ENCODE results near the gene ADARB2.

ADARB2 gene

DNA sequence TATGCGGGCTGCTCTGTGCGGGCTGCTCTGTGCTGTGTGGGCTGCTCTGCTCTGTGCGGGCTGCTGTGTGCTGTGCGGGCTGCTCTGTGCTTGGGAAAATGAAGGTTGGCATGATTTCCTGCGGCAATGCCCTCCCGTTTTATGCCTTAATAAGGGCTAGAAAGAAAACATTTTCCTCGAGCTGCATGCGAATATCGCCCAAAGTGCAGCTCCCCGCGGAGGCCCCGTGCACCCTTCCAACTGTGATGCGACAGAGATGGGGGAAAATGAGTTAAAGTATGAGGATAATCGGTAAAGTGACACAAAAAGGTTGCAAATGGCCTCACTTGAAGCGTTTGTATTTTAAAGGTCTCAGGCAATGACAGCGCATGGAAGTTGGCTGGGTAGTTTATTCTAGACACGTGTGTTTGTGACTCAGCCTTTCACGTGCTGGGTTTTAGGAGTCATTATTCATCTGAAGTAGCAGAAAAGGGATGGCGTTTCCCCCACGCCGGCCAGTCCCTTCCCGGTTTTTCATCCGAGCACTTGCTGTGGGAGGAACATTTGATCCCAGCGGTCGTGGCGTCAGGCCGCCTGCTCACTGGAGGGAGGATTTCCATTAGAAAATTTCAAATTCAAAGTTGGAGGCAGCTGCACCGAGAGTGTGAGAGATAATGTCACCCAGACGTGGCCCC is 220.7 kb downstream of the ADARB2 start:
- Histone ChIP-seq H3K27ac (ENCODE audit: poor library complexity, severe bottlenecking) (no peak overlapping the region), H3K36me3 (ENCODE audit: low read depth) (no peaks in the 10 kb centered on the region), H3K9me3 (ENCODE audit: severe bottlenecking) (no peaks in the 10 kb centered on the region), H3K27me3 (ENCODE audit: insufficient read depth, poor library complexity, severe bottlenecking) (peaks cover 9% of the 10 kb centered on the region), H3K4me1 (ENCODE audit: insufficient read depth, poor library complexity, severe bottlenecking) (no peaks in the 10 kb centered on the region), H3K4me3 (ENCODE audit: severe bottlenecking) (no peak overlapping the region)
- DNase-seq (ENCODE audit: low spot score), result no peak
- TF ChIP-seq, protein P1, sequence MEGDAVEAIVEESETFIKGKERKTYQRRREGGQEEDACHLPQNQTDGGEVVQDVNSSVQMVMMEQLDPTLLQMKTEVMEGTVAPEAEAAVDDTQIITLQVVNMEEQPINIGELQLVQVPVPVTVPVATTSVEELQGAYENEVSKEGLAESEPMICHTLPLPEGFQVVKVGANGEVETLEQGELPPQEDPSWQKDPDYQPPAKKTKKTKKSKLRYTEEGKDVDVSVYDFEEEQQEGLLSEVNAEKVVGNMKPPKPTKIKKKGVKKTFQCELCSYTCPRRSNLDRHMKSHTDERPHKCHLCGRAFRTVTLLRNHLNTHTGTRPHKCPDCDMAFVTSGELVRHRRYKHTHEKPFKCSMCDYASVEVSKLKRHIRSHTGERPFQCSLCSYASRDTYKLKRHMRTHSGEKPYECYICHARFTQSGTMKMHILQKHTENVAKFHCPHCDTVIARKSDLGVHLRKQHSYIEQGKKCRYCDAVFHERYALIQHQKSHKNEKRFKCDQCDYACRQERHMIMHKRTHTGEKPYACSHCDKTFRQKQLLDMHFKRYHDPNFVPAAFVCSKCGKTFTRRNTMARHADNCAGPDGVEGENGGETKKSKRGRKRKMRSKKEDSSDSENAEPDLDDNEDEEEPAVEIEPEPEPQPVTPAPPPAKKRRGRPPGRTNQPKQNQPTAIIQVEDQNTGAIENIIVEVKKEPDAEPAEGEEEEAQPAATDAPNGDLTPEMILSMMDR (IDR thresholded peaks at IDR 0.05; ENCODE audit: poor library complexity, severe bottlenecking), result no peak
- no peak for ATAC-seq (ENCODE audit: low read depth)

DNA sequence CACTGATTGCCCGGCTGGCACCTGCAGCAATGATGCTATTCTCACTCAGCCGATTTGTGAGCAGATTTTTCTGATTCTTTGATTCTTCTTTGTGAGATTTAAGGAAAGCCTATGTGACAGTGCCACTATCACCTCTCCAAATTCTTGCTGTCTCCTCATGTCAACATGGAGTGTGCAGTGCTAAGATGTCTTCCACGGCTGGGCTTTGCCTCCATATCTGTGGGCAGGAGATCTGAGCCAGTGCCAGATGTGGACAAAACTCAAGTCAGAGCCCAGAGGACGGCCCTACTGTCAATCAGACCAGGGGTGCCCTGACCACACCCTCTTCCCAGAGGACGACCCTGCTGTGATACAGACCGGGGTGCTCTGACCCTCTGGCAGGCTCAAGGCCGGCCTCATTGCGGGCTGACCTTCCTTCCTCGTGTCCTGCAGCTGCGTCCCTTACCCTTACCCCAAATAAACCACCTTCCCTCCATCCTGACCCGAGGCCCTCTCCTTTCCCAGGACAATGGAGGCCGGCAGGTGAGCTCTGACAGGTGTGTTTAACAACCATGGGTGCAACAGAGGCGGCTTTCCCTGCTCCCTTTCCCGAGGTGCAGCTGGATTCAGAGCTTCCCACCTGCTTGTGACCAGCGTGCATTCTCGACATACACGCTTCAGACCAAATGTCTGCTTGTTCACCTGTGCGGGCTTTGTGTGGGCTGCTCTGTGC is 221.4 kb downstream of the ADARB2 start:
- Histone ChIP-seq H3K27me3 (ENCODE audit: insufficient read depth, poor library complexity, severe bottlenecking) (peaks cover 4% of the 10 kb centered on the region), H3K9me3 (ENCODE audit: severe bottlenecking) (no peaks in the 10 kb centered on the region), H3K4me1 (ENCODE audit: insufficient read depth, poor library complexity, severe bottlenecking) (no peaks in the 10 kb centered on the region), H3K36me3 (ENCODE audit: low read depth) (no peaks in the 10 kb centered on the region), H3K4me3 (ENCODE audit: severe bottlenecking) (no peak overlapping the region), H3K27ac (ENCODE audit: poor library complexity, severe bottlenecking) (no peak overlapping the region)
- ATAC-seq (ENCODE audit: low read depth), result no peak
- TF ChIP-seq, protein P1 (IDR thresholded peaks at IDR 0.05; ENCODE audit: poor library complexity, severe bottlenecking), result no peak
- no peak for DNase-seq (ENCODE audit: low spot score)

DNA sequence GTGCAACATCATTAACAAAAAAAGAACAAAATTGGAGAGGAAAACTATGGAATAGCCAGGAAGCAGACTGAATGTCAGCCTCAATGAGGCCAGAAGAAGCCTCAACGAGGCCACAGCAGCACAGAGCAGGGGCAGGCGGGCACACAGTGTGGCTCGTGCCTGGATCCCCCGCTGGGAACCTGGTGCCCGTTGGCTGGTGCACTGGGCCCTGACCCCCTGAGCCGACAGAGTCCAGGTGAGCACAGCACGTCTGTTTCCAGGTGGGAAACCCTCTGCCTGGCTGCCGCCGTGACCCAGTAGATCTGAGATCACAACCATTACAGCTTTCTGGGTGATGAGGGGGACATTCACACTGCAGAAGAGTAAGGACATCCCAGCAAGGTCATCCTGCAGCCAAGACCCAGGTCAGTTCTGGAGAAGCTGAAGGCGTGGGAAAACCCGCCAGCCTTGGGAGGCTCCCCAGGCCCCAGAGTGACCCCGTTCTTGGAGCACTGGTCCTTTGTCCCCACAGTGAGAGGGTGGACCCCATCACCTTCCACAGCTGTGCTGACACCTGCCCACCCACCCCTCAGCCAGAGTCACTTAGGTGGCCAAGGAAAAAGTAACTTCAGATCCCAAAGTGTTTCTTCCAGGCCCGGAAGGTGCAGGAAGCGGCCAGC is 222.1 kb downstream of the ADARB2 start:
- H3K4me3 ChIP-seq (ENCODE audit: severe bottlenecking), result no peak overlapping the region
- no peaks in the 10 kb centered on the region for H3K36me3 ChIP-seq (ENCODE audit: low read depth)
- DNase-seq (ENCODE audit: low spot score) (no peak), ATAC-seq (ENCODE audit: low read depth) (no peak)
- H3K9me3 ChIP-seq (ENCODE audit: severe bottlenecking), result no peaks in the 10 kb centered on the region
- no peak overlapping the region for H3K27ac ChIP-seq (ENCODE audit: poor library complexity, severe bottlenecking)
- no peaks in the 10 kb centered on the region for H3K27me3 ChIP-seq (ENCODE audit: insufficient read depth, poor library complexity, severe bottlenecking)
- TF ChIP-seq, protein P1 (IDR thresholded peaks at IDR 0.05; ENCODE audit: poor library complexity, severe bottlenecking), result no peak
- H3K4me1 ChIP-seq (ENCODE audit: insufficient read depth, poor library complexity, severe bottlenecking), result no peaks in the 10 kb centered on the region

DNA sequence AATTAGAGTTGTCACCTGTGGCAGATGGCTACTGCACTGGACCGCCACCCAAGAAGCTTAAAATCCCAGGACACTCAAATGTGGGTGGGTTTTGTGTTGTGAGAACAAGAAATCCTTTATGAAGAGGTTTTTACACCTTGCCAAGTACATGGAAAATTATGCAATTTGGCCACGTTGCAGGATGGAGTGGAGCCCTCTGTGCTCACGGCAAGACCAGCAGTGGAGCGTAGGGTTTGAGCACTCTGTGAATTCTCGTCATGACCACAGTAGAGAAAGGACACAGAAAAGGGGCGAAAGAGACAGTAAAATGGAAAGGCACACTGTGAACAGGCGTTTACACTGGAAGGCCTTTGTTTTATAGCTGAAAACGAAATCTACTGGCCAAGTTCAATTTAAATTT is 222.6 kb downstream of the ADARB2 start:
- Histone ChIP-seq H3K4me3 (ENCODE audit: severe bottlenecking) (no peak overlapping the region), H3K27me3 (ENCODE audit: insufficient read depth, poor library complexity, severe bottlenecking) (no peaks in the 10 kb centered on the region), H3K27ac (ENCODE audit: poor library complexity, severe bottlenecking) (no peak overlapping the region), H3K9me3 (ENCODE audit: severe bottlenecking) (no peaks in the 10 kb centered on the region), H3K36me3 (ENCODE audit: low read depth) (no peaks in the 10 kb centered on the region), H3K4me1 (ENCODE audit: insufficient read depth, poor library complexity, severe bottlenecking) (no peaks in the 10 kb centered on the region)
- TF ChIP-seq, protein P1 (IDR thresholded peaks at IDR 0.05; ENCODE audit: poor library complexity, severe bottlenecking), result no peak
- ATAC-seq (ENCODE audit: low read depth) (no peak), DNase-seq (ENCODE audit: low spot score) (no peak)

Measured in RWPE2 (cell line).